Lower leg skin (tissue), 4 donors: ENCODE results near the gene C2CD3. TPM values are rescaled to one million over a fixed set of nuclear protein-coding genes. Genes with fewer than 3 reads are reported as not detected.
A peak's percentile ranks its signal among the peaks of the same experiment; 100 is the strongest.

Source experiments
- DNase-seq, 2 donors: peaks; one replicate each; pipeline ENCODE4 v3.0.0-alpha.2; 2019; ENCODE audit warnings: low spot score in 2 of 2
- H3K4me3 ChIP-seq: fragments of 200-600 bp; sonication (generic); 2 replicates; pipeline ENCODE4 v1.5.1; 2017; ENCODE audit warnings: mild to moderate bottlenecking, low read depth; ENCODE audit not compliant: poor library complexity, severe bottlenecking
- CTCF ChIP-seq, 3 donors: fragments of 450-650 bp; IDR thresholded peaks; one replicate each; pipeline ENCODE4 v1.5.1; 2016; ENCODE audit warnings: antibody characterized with exemption in 3 of 3, mild to moderate bottlenecking in 3 of 3, moderate library complexity in 2 of 3
- POLR2A ChIP-seq, 2 donors: fragments of 450-650 bp; IDR thresholded peaks; one replicate each; pipeline ENCODE4 v1.6.1; 2016 to 2017; ENCODE audit warnings: antibody characterized with exemption in 2 of 2, mild to moderate bottlenecking in 1 of 2, moderate library complexity in 1 of 2
- WGBS, 2 donors: methylation state at CpG; one replicate each; pipeline ENCODE4 v1.1.5; 2018; 5-methylcytosine and 5-hydroxymethylcytosine counted together
- intact Hi-C: fragments of 100-400 bp; cut with DNase I; formaldehyde crosslinking; loops from one replicate; pipeline ENCODE4 v1.15.0; 2023; ENCODE audit warnings: low total_unique reads
- total RNA-seq, 4 donors: library from RNA; depleted of rRNA; stranded (reverse); fragments of >200 nt; gene quantifications; one replicate each; pipeline ENCODE4 v1.1.0, GENCODE V29; 2016

The C2CD3 gene
- total RNA-seq, 4 donors from 2014 or later, result 16.9 to 28.0 (median 24.4) TPM

DNA sequence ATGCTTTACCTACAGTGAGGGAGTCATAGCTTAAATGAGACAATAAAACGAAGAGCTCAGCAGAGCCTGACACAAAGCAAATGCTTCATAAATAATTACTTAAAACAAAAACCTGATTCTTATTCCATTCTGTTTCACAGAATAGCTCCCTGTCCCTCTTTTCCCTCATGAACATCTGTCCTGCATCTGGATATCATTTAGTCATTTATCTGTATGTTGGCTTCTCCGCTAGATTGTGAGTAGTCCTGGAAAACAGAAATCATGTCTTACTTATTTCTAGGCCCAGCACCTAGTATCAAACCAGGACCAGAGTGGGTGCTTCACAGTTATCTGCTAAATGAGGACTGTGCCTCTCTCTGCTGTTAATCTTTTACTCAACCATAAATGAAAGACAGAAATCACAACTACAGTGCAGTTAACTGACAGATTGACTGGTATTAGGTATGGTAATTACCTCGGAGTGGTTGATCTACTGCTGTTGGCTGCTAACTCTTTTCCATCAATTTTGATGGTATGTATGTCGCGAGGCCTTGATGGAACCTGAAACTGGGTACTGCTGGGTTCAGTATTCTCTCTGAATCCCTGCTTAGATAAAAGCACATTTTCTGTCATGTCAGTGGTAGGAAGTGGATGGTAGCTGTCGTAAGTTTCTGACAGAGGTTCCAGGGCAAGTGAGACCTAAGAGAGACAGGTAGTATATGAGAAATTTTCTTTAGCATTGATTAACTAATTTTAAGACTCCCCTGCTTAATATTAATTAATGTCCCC is 31.5 kb downstream of the C2CD3 start:
- intact Hi-C loops, result no loop called here
- DNase-seq, result no peak
- no peak overlapping the region for H3K4me3 ChIP-seq
- WGBS, 2 donors, result 74 to 79% methylated on average over 6 of the region's 6 CpGs
- TF ChIP-seq CTCF (IDR thresholded peaks at IDR 0.05), result no peak
- no peak for TF ChIP-seq POLR2A (IDR thresholded peaks at IDR 0.05)

- WGBS, 2 donors, result 15 to 26% methylated on average over 2 of the region's 2 CpGs
- intact Hi-C loops, result no loop called here
- peak in 1 of 2 donors; percentile 21 for DNase-seq
- TF ChIP-seq CTCF (IDR thresholded peaks at IDR 0.05), result no peak
- TF ChIP-seq POLR2A (IDR thresholded peaks at IDR 0.05), result no peak
- no peak overlapping the region for H3K4me3 ChIP-seq
Observed at GRCh38 chr11:74138572-74138971, 32.2 kb downstream of the C2CD3 start.

DNA sequence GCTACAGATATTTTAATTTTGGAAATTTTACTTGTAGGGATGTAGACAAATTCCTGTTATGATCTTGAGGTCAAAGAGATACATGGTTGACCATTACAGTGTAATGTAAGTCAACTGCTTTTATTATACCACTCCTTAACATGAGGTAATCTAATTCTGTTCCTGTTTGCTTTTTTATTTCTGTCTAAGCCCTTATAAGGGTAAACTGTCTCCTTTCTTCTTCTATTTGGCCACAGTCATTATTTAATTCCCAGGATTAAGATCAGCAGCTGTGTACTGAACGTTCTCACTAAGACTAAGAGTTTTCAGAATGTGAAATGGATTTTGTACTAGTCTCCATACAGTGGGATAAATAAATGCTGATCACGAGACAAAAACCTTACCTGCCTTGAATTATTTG is 32.8 kb downstream of the C2CD3 start:
- no peak for TF ChIP-seq POLR2A (IDR thresholded peaks at IDR 0.05)
- TF ChIP-seq CTCF (IDR thresholded peaks at IDR 0.05), result no peak
- no peak overlapping the region for H3K4me3 ChIP-seq
- no peak for DNase-seq
- WGBS, 2 donors, result 59 to 62% methylated on average over 2 of the region's 2 CpGs
- intact Hi-C loops, result no loop called here

DNA sequence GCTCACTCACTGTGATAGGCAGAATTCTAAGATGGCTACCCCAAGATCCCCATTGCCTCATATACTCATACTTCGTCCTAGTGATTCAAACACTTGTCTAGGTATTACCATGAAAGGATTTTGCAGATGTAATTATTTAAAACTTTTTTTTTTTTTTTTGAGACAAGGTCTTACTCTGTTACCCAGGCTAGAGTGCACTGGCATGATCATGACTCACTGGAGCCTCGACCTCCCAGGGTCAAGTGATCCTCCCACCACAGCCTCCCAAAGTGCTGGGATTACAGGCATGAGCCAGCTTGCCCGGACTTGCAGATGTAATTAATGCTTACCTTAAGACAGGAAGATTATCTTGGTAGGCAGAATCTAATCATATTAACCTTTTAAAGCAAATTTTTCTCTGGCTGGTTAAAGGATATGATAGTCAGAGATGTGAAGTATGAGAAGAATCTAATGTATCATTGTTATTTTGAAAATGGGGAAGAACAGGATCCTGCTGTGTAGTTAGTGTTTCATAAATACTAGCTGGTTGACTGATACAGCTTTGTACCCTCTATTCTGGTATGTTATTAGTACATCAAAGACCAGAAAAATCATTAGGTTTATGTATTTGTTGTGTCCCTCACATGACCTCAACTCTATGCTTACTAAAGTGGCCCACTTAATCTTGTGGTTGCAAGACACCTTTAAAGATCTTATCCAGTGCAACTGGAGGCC is 35.5 kb downstream of the C2CD3 start:
- intact Hi-C loops, result no loop called here
- WGBS, 2 donors, result 68 to 75% methylated on average over 3 of the region's 3 CpGs

GRCh38 chr11:74134661-74135060 is 36.1 kb downstream of the C2CD3 start:
- intact Hi-C loops, result no loop called here
- H3K4me3 ChIP-seq, result no peak overlapping the region
- WGBS, 2 donors, result 96 to 99% methylated on average over 3 of the region's 3 CpGs
- no peak for TF ChIP-seq POLR2A (IDR thresholded peaks at IDR 0.05)
- no peak for TF ChIP-seq CTCF (IDR thresholded peaks at IDR 0.05)
- DNase-seq, result no peak

More for the DNA sequence above, 35.5 kb downstream of the C2CD3 start:
- TF ChIP-seq POLR2A (IDR thresholded peaks at IDR 0.05), result no peak
- TF ChIP-seq CTCF (IDR thresholded peaks at IDR 0.05), result no peak
- DNase-seq, result no peak
- H3K4me3 ChIP-seq, result no peak overlapping the region
